GM21737 (cell line): ENCODE results near the gene FBRSL1.
"Not testable (repeated sequence)": the region's sequence is repeated elsewhere in the genome, so short reads cannot be mapped to it uniquely, and the experiment has no call there.

Source experiments
- ATAC-seq: cut with Tn5 transposase; IDR thresholded peaks from one replicate; pipeline ENCODE4 v1.9.1; 2021; ENCODE audit warnings: mild to moderate bottlenecking, moderate library complexity; ENCODE audit not compliant: unreplicated experiment

FBRSL1 gene

DNA sequence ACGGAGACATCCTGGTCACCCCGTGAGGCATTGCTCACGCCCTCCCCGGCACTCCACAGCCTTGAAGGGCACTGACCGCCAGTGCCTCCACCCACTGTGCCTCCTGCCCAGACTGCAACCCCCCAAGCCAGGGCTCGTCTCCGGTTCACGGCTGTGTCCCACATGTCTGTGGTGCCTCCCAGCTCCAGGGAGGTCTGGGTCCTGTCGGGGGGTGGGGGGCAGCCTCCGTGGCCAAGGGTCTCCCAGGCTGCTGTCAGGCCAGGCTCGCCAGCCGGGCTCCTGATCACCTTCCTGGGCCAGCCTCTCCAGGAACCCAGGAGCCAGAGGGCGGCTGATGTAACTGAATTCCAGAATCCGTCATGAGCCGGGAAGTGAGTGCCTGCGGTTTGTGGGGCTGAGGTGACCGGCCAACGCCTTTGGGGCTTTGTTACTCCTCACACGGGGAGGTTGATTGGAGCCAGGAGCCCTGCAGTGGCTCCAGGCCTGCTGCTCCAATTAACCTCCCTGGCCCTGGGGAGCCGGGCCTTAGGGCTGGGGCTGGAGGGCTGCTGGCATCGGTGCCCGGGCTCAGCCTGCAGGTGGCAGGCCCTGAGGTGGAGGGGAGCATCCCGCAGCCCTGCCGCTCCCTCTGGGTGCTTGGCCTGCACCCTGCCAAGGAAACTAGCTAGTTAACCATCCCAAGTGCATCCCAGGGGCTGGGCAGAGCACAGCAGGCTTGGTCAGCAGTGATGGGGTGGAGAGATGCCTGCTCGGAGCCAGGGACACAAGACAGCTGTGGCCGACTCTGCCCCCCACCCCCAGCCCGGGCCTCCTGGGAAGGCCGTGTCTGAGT lies 36.4 kb upstream of the FBRSL1 start:
- ATAC-seq, result no peak

DNA sequence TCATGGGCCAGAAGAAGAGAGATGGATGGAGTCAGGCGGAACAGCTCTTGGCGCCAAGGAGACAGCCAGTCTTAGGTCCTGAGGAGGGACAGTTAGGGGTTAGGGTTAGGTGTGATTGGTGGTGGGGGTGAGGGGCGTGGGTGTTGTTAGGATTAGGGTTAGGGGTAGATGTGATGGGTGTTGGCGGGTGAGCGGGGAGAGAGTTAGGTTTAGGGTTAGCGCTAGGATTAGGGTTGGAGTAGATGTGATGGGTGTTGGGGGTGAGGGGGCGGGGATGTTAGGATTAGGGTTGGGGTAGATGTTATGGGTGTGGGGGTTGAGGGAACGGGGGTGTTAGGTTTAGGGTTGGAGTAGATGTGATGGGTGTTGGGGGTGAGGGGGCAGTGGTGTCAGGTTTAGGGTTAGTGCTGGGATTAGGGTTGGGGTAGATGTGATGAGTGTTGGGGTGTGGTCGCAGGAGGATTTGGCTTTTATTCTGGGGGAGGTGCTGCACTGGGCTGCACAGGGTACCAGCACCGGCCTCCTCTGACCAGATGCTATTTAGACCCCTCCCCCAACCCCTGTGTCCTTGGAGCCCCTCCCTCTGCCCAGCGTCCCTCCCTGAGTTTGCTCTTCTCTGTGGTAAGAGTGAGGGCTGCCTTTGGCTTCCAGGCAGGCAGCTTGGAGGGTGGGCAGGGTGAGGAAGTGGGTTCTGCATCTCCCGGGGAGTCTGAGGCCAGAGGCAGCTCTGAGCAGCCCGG lies 35.6 kb upstream of the FBRSL1 start:
- no peak for ATAC-seq

DNA sequence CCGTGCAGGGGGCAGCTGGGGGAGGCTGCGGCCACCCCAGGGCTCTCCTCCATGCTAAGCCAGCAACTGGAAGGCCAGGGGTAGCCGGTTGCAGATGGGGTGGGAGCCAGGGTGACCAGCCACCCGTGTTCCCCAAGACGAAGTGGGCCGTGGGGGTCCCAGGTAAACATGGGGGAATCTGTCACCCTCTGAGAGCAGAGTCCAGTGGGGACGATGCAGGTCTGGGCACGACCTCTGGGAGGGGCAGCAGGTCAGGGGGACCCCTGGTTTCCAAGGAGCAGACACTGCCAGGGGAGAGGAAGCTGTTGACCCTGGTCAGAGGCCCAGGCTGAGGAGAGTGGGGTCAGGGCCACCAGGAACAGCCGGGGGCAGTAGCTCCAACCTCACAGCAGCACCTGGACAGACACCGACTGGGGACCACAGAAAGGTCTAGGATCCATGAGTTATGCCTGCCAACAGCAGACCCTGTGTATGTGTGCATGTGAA lies 35.0 kb upstream of the FBRSL1 start:
- ATAC-seq, result no peak

DNA sequence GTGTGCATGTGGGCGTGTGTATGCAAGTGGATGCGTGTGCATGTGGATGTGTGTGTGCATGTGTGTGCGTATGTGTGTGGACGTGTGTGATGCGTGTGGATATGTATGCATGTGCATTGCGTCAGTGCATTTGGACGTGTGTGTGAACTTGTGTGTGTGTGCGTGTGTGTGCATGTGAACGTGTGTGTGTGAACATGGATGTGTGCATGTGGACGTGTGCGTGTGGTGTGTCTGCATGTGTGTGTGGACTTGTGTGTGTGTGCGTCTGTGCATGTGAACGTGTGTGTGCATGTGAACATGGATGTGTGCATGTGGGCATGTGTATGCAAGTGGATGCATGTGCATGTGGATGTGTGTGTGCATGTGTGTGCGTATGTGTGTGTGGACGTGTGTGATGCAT lies 34.4 kb upstream of the FBRSL1 start:
- no peak for ATAC-seq

DNA sequence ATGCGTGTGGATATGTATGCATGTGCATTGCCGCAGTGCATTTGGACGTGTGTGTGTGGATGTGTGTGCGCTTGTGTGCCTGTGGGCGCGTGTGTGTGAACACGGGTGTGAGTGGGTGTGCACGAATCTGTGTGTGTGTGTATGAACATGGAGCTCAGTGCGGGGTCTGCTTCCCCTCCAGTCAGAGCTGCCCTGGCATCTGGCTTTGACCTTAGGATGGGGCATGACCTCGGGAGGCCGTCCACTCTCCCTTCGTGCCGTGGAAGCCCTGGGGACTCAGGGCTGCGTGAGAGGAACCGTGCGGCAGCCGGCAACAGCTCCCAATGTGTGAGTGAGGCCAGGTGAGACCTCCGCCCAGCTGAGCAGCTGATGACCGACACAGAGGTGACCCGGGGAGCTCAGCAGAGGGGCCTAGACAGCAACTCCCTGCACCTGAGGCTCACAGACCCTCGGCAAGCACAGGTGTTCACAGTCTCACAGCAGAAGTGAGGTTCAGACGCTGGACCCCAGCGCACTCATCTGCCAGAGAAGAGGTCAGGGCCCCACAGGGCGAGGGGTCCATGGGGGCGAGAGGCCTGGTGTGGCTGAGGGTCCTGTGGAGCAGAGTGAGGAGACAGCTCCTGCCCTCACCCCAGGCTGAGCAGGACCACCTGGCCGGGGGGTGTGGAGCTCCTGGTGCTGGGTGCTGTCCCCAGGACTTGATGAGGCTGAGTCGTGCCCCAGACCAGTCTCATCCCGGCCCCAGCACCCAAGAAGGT lies 33.6 kb upstream of the FBRSL1 start:
- no peak for ATAC-seq

DNA sequence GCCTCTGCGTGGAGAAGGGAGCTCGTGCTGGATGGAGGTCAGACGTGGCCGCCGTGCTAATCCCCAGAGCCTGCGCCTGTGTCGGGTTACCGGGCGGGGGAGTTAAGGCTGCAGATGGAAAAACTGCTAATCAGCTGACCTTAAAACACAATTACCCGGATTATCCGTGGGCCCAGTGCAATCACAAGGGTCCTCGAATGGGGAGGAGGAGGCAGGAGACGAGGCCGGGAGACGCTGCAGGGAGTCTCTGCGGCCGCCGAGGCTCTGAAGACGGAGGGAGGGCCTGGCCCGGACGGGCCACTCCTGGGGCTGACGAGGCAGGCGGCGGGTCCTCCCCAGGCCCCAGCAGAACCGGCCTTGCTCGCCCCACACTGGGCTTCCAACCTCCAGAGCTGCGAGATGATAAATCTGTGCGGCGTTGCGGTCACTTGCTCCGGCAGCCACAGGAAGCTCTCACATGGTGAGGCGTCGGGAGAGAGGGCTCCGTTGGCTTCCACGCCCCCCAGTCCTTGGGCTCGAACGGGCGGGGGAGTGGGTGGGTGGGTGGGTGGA lies 32.9 kb upstream of the FBRSL1 start:
- ATAC-seq, result no peak

DNA sequence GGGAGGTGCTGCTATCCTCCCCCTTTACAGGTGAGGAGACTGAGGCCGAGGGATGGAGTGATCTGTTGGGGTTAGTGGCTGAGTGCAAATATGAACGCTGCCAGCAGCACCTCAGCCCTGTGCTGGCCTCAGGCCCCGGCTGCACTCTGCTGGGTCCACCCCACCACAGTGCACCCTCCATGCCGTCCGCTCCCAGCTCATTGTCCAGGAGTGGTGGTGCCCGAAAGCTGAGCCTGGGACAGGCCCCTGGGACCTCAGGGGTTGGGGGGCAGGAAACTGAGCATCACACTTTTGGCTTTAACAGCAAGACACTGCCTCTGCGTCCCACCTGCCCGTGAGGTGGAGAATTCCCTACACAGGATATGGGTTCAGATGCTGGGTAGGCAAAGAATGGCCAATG lies 31.5 kb upstream of the FBRSL1 start:
- no peak for ATAC-seq

DNA sequence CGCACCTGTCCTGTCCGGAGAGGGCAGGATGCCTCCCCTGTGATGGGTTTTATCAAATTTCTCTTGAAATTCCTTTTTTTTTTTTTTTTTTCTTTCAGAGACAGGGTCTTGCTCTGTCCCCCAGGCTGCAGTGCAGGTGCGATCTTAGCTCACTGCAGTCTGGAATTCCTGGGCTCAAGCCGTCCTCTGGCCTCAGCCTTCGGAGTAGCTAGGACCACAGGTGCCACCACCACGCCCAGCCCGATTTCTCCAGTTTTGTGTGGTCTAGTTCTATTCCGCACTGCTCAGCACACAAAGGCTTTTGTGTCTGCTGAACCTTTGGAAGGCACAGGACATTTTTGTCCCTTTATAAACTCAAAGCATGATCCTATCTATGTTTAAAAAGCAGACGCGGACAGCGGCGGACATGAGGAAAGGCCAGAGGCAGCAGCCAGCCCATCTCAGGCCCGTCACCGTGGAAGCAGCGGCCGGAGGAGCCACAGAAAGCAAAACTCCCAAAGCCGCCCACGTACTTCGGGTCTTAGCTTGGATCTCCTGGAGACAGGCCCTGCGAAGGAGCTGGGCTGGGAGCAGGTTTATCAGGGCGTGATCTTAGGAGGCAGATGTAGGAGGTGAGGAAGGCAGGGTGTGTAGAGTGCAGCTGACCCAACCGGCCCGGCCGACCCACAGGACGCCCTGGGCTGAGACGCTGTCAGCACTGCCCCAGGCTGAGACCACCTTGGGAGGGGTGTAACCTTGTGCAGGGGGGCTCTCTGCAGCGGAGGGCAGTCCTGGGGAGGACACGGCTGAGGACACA lies 30.9 kb upstream of the FBRSL1 start:
- no peak for ATAC-seq

DNA sequence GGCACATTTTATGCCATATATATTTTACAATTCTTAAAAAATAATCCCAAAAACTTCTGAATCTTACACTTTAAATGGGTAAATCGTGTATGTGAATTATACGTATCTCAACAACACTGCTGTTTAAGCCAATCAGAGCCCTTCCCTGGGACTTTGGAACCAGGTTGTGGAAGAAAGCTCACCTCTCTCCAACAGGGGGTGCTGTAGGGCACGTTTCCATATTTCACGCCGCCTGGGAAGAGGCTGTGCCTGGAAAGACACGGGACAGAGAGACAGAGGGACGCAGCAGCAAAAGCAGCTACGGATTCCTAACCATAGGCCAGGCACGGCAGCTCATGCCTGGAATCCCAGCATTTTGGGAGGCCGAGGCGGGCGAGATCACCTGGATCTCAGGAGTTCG lies 29.4 kb upstream of the FBRSL1 start:
- no peak for ATAC-seq

DNA sequence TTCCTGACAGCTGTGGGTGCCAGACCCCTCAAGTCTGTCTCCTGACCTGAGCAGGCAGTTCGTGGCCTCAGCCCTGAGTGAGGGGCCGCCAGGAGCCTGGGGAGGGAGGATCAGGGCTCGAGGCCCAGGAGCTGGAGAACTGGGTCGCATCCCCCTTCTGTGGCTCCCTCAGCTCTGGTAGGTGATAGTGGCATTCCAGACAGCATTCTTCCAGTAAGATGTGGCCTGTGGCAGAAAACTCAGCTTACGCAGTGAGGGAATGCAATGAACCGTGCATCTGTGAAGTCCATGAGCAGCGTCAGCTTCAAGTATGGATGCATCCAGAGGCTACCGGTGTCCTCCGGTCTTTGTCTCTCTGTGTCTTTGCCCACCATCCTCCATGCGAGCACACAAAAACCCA lies 28.4 kb upstream of the FBRSL1 start:
- no peak for ATAC-seq

DNA sequence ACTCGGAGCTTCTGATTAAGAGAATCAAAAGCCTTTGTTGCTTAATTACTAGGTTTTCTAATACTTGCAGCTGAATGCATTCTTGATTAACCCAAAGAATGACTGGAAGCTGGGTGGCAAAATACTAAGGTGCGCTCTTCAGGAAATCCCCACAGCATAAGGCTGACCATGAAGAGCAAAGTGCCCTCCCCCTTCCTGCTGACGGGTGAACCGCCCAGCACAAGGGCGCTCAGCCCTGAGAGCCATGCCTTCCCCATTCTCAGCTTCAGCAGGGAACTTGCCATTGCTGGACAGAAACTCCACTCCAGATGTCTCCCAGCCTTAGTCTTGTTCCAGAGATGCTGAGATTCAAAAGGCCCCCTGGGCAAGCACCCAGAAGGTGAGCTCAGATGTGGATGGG lies 27.2 kb upstream of the FBRSL1 start:
- ATAC-seq, result no peak

DNA sequence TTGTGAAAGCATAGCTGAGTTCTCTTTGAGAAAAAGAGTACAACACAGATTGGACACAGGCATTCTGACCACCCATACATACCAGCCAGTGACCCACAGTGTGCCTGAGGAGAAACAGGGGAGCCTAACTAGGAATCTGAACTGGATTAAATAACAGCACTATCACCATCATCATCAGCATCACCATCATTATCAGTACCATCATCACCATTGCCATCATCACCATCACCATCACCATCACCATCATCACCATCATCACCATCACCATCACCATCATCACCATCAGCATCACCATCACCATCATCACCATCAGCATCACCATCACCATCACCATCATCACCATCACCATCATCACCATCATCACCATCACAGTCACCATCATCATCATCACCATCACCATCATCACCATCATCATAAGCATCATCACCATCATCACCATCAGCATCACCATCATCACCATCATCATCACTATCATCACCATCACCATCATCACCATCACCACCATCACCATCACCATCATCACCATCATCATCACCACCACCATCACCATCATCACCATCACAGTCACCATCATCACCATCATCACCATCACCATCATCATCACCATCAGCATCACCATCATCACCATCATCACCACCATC lies 26.5 kb upstream of the FBRSL1 start:
- ATAC-seq, result not testable (repeated sequence)

DNA sequence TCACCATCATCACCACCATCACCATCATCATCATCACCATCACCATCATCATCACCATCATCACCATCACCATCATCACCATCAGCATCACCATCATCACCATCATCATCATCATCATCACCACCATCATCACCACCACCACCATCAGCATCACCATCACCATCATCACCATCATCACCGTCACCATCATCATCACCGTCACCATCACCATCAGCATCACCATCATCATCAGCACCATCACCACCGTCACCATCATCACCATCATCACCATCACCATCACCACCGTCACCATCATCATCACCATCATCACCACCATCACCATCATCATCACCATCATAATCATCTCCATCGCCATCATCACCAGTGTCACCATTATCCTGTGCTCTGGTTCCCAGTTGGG lies 25.6 kb upstream of the FBRSL1 start:
- ATAC-seq, result not testable (repeated sequence)

DNA sequence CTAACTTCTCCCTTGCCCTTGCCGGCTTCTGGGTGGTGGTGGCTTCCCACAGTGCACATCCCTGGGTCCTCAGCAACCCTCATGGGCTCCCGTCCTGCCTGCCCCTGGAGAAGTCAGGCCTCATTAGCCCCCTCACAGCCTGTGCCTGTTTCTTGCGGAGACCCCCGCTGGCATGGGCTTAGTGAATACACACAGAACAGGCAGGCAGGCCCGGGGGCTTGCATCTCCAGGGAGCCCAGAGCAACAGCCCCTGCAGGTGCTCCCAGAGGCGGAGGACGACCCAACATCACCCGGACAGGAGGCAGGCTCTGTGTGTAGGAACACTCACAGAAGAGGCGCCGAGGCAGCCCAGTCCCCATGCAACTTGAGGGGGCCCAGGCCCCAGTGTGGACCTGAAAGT lies 25.1 kb upstream of the FBRSL1 start:
- ATAC-seq, result no peak

DNA sequence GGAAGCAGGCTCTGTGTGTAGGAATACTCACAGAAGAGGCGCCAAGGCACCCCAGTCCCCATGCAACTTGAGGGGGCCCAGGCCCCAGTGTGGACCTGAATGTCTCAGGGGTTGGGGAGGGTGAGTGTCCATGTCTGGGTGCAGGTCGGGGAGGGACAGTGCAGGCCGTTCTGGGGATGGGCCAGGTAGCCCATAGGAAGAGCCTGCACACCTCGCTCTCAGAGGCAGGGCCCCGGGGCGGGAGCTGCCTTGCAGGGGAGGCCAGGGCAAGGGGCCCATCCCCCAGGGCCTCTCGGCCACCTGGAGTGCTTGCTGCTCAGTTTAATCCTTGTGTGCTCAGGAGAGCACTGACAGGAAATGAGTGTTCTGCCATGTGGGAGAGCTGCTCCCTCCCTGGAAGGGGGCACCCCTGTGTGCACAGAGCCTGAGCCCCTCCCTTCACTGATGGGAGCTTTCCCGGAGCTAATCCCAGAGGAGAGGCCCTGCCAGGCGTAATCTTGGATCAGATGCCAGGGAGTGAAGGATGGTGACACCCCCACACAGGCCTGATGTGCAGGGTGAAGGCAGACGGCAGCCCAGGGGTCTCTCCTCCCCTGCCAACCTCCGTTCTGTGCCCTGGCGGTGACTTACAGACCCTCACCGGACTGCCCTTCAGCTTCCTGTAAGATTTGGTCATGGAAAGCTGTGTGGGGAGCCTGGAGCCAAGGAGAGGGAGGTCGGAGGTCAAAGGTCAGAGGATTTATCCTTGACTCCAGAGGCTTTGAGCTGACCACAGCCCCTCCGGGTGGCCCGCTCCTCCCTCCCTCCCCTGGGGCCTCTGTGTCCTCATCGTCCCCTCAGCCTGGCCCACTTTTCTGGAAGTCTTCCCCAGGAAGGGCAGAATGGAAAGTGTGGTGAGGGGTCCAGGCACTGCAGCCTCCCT lies 24.4 kb upstream of the FBRSL1 start:
- ATAC-seq, result no peak

DNA sequence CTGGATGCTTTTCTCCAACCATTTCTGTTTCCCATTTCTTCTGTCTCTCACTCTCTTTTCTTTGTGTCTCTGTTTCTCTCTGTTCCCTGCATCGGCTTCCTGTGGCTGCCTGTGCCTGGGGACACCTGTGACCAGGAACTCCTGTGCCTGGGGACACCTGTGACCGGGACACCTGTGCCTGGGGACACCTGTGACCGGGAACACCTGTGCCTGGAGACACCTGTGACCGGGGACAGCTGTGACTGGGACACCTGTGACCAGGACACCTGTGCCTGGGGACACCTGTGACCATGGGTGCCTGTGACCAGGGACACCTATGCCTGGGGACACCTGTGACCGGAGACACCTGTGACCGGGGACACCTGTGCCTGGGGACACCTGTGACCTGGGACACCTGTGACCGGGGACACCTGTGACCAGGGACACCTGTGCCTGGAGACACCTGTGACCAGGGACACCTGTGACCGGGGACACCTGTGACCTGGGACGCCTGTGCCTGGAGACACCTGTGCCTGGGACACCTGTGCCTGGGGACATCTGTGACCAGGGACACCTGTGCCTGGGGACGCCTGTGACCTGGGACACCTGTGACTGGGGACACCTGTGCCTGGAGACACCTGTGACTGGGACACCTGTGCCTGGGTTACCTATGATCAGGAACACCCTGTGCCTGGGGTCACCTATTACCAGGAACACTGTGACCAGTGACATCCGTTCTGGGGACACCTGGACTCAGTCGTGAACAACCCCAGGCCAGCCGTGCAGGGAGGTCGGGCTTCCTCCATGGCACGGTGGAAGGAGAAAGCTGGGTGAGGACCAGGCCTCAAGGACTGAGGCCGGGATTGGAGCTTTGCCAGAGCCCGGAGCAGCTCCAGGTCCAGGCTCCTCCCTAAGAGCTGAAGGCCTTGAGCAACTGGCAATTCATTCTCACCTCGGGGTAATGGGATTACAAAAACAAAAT lies 23.4 kb upstream of the FBRSL1 start:
- ATAC-seq, result no peak

DNA sequence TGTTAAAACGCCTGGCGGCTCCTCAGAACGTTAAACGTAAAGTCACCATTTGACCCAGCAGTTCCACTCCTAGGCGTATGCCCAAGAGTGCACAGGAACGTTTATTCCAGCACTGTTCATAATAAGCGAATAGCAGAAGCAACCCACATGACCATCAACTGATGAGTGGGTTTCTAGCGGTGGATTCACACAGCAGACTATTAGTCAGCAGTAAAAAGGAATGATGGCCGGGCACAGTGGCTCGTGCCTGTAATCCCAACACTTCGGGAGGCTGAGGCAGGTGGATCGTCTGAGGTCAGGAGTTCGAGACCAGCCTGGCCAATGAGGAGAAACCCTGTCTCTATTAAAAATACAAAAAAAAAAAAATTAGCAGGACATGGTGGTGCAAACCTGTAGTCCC lies 22.4 kb upstream of the FBRSL1 start:
- ATAC-seq, result no peak

DNA sequence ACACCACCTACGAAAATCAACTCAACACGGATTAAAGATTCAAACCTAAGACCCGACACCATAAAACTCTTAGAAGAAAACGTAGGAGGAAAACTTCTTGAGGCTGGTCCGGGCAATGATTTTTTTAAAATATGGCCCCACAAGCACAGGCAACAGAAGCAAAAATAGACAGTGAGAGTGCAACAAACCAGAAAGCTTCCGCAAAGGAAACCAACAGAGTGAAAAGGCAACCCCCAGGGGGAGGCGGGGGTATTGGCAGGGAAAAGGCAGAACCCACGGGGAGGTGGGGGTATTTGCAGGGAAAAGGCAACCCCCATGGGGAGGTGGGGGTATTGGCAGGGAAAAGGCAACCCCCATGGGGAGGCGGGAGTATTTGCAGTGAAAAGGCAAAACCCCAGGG lies 20.5 kb upstream of the FBRSL1 start:
- no peak for ATAC-seq
